Measurements from ENCODE around the gene AGBL5.

Gene AGBL5

GRCh38 chr2:27050996-27051901 lies at the start of gene AGBL5:
AGBL5 (plus strand) TSS chr2:27051668; CDS start chr2:27052959, 1,291 bp downstream.
- peak; percentile 72 to 74 for ATAC-seq

GRCh38 chr2:27001950-27002349 lies 49.5 kb upstream of the AGBL5 start:
- ATAC-seq: no peak

GRCh38 chr2:27003007-27003406 lies 48.5 kb upstream of the AGBL5 start:
- no peak for ATAC-seq

GRCh38 chr2:27003857-27004256 lies 47.6 kb upstream of the AGBL5 start:
- no peak for ATAC-seq

- no peak for ATAC-seq
These were observed 44.7 kb upstream of the AGBL5 start for GRCh38 chr2:27006602-27007415.

- no peak for ATAC-seq
These were observed 43.8 kb upstream of the AGBL5 start for GRCh38 chr2:27007416-27008374.

GRCh38 chr2:27008678-27009077 lies 42.8 kb upstream of the AGBL5 start:
- no peak for ATAC-seq

GRCh38 chr2:27009083-27009482 lies 42.4 kb upstream of the AGBL5 start:
- no peak for ATAC-seq

- ATAC-seq: no peak
These were observed 41.8 kb upstream of the AGBL5 start for GRCh38 chr2:27009716-27010115.

- no peak for ATAC-seq
These were observed 41.3 kb upstream of the AGBL5 start for GRCh38 chr2:27010139-27010538.

- no peak for ATAC-seq
These were observed 37.7 kb upstream of the AGBL5 start for GRCh38 chr2:27013738-27014137.

GRCh38 chr2:27014771-27015433 lies 36.6 kb upstream of the AGBL5 start:
- ATAC-seq: no peak

- ATAC-seq: no peak
These were observed 34.6 kb upstream of the AGBL5 start for GRCh38 chr2:27016801-27017325.

GRCh38 chr2:27018142-27018541 lies 33.3 kb upstream of the AGBL5 start:
- ATAC-seq: no peak

- ATAC-seq: no peak
These were observed 32.0 kb upstream of the AGBL5 start for GRCh38 chr2:27019459-27019858.

- ATAC-seq: no peak
These were observed 31.3 kb upstream of the AGBL5 start for GRCh38 chr2:27019931-27020855.

GRCh38 chr2:27021253-27022049 lies 30.0 kb upstream of the AGBL5 start:
- no peak for ATAC-seq

- no peak for ATAC-seq
These were observed 27.7 kb upstream of the AGBL5 start for GRCh38 chr2:27023740-27024139.

- ATAC-seq: no peak
These were observed 27.3 kb upstream of the AGBL5 start for GRCh38 chr2:27024188-27024587.

- ATAC-seq: no peak
These were observed 26.7 kb upstream of the AGBL5 start for GRCh38 chr2:27024812-27025211.

Measured in activated CD4-positive, CD25-positive, alpha-beta regulatory T cell treated with anti-CD3 and anti-CD28 coated beads, Interleukin-2, amount 50 U/mL, for 24 hours (primary cell).